ENCODE results near the gene TYROBP. TPM values are rescaled to one million over a fixed set of nuclear protein-coding genes. Genes with fewer than 3 reads are reported as not detected.
"Not testable (repeated sequence)": the region's sequence is repeated elsewhere in the genome, so short reads cannot be mapped to it uniquely, and the experiment has no call there.

TYROBP gene
- total RNA-seq, result not detected

- H3K27ac Mint-ChIP-seq, result peak within 1 kb of the TSS; percentile 28
- H3K36me3 Mint-ChIP-seq, result peaks cover 5% of the 10 kb centered on the region
- peaks cover 34% of the 10 kb centered on the region for H3K4me1 Mint-ChIP-seq (ENCODE audit: low read depth)
- CTCF ChIA-PET, result interaction anchor here (0.6 kb wide), 1 partner anchor 51 kb away, joined by 3 read pairs; no protein-coding TSS in a partner anchor
- no peaks in the 10 kb centered on the region for H3K27me3 Mint-ChIP-seq
- POLR2A ChIA-PET, result no interaction called here
- DNase-seq, result no peak
- H3K4me3 Mint-ChIP-seq, result no peak within 1 kb of the TSS
- intact Hi-C loops (cut with micrococcal nuclease), result no loop called here
- H3K9me3 Mint-ChIP-seq, result no peaks in the 10 kb centered on the region
These were observed at the start of gene TYROBP for GRCh38 chr19:35908010-35908441. Gene TYROBP (minus strand): TSS chr19:35908295. CDS start chr19:35908228, 67 bp downstream.

- intact Hi-C loops (cut with micrococcal nuclease), result loop anchor here (5.0 to 10.0 kb wide), 2 partner anchors 40 to 177 kb away; partner anchors contain the start of gene SDHAF1
- peaks cover 45% of the 10 kb centered on the region for H3K4me1 Mint-ChIP-seq (ENCODE audit: low read depth)
- POLR2A ChIA-PET, result interaction anchor here (0.6 kb wide), 1 partner anchor 61 kb away, joined by 6 read pairs; no protein-coding TSS in a partner anchor
These were observed 49.3 kb upstream of the TYROBP start for GRCh38 chr19:35957411-35957810.

GRCh38 chr19:35955881-35956634 lies 48.0 kb upstream of the TYROBP start:
- peak overlapping the region; percentile 15 for H3K27ac Mint-ChIP-seq
- CTCF ChIA-PET, result no interaction called here

More at GRCh38 chr19:35957411-35957810, 49.3 kb upstream of the TYROBP start:
- DNase-seq, H3K4me3 Mint-ChIP-seq, H3K9me3 Mint-ChIP-seq, H3K27me3 Mint-ChIP-seq, H3K36me3 Mint-ChIP-seq, H3K27ac Mint-ChIP-seq: not testable (repeated sequence)
- CTCF ChIA-PET, result interaction anchor here (0.8 kb wide), 1 partner anchor 263 kb away, joined by 3 read pairs; no protein-coding TSS in a partner anchor

GRCh38 chr19:35949131-35949530 lies 41.0 kb upstream of the TYROBP start:
- intact Hi-C loops (cut with micrococcal nuclease), result no loop called here
- ChIA-PET POLR2A (interaction anchor here (1.9 kb wide), 1 partner anchor 10 kb away, joined by 7 read pairs; no protein-coding TSS in a partner anchor), CTCF (interaction anchor here (1.1 to 1.6 kb wide), 6 partner anchors 14 to 221 kb away, joined by 3 to 4 read pairs (median 3); no protein-coding TSS in a partner anchor)
- no peaks in the 10 kb centered on the region for H3K36me3 Mint-ChIP-seq
- H3K4me3 Mint-ChIP-seq, result no peak overlapping the region
- no peak for DNase-seq
- no peaks in the 10 kb centered on the region for H3K27me3 Mint-ChIP-seq
- H3K27ac Mint-ChIP-seq, result no peak overlapping the region
- H3K4me1 Mint-ChIP-seq (ENCODE audit: low read depth), result peaks cover 32% of the 10 kb centered on the region
- no peaks in the 10 kb centered on the region for H3K9me3 Mint-ChIP-seq

More at GRCh38 chr19:35955881-35956634, 48.0 kb upstream of the TYROBP start:
- Mint-ChIP-seq H3K4me3 (no peak overlapping the region), H3K36me3 (no peaks in the 10 kb centered on the region), H3K27me3 (no peaks in the 10 kb centered on the region), H3K4me1 (ENCODE audit: low read depth) (peaks cover 50% of the 10 kb centered on the region), H3K9me3 (peaks cover 5% of the 10 kb centered on the region)
- POLR2A ChIA-PET, result no interaction called here
- no peak for DNase-seq
- intact Hi-C loops (cut with micrococcal nuclease), result loop anchor here (5.0 to 10.0 kb wide), 2 partner anchors 41 to 179 kb away; partner anchors contain the start of gene SDHAF1

- H3K4me3 Mint-ChIP-seq, result no peak overlapping the region
These were observed 38.1 kb upstream of the TYROBP start for GRCh38 chr19:35946203-35946602.

GRCh38 chr19:35945121-35945790 lies 37.2 kb upstream of the TYROBP start:
- Mint-ChIP-seq H3K27ac (no peak overlapping the region), H3K27me3 (no peaks in the 10 kb centered on the region), H3K4me3 (no peak overlapping the region), H3K9me3 (no peaks in the 10 kb centered on the region), H3K4me1 (ENCODE audit: low read depth) (peaks cover 9% of the 10 kb centered on the region), H3K36me3 (no peaks in the 10 kb centered on the region)
- DNase-seq, result no peak
- intact Hi-C loops (cut with micrococcal nuclease), result no loop called here
- CTCF ChIA-PET, result no interaction called here
- POLR2A ChIA-PET, result no interaction called here

More at GRCh38 chr19:35946203-35946602, 38.1 kb upstream of the TYROBP start:
- Mint-ChIP-seq H3K27me3 (no peaks in the 10 kb centered on the region), H3K9me3 (no peaks in the 10 kb centered on the region), H3K36me3 (no peaks in the 10 kb centered on the region), H3K27ac (no peak overlapping the region), H3K4me1 (ENCODE audit: low read depth) (peaks cover 13% of the 10 kb centered on the region)
- CTCF ChIA-PET, result interaction anchor here (1.0 kb wide), 1 partner anchor 108 kb away, joined by 3 read pairs; the partner anchor contains the start of gene THAP8
- DNase-seq, result no peak
- POLR2A ChIA-PET, result no interaction called here
- intact Hi-C loops (cut with micrococcal nuclease), result no loop called here

GRCh38 chr19:35944556-35944955 lies 36.5 kb upstream of the TYROBP start:
- Mint-ChIP-seq H3K4me3 (no peak overlapping the region), H3K4me1 (ENCODE audit: low read depth) (peaks cover 7% of the 10 kb centered on the region), H3K9me3 (no peaks in the 10 kb centered on the region), H3K27me3 (no peaks in the 10 kb centered on the region), H3K27ac (no peak overlapping the region), H3K36me3 (no peaks in the 10 kb centered on the region)
- ChIA-PET CTCF (no interaction called here), POLR2A (no interaction called here)
- intact Hi-C loops (cut with micrococcal nuclease), result no loop called here
- no peak for DNase-seq

- ChIA-PET POLR2A (interaction anchor here (0.6 kb wide), 1 partner anchor 59 kb away, joined by 3 read pairs; no protein-coding TSS in a partner anchor), CTCF (no interaction called here)
- intact Hi-C loops (cut with micrococcal nuclease), result no loop called here
- peaks cover 7% of the 10 kb centered on the region for H3K4me1 Mint-ChIP-seq (ENCODE audit: low read depth)
- H3K9me3 Mint-ChIP-seq, result no peaks in the 10 kb centered on the region
- DNase-seq, result no peak
- H3K36me3 Mint-ChIP-seq, result peaks cover 3% of the 10 kb centered on the region
- H3K27ac Mint-ChIP-seq, result no peak overlapping the region
- H3K4me3 Mint-ChIP-seq, result no peak overlapping the region
- H3K27me3 Mint-ChIP-seq, result no peaks in the 10 kb centered on the region
These were observed 35.5 kb upstream of the TYROBP start for GRCh38 chr19:35943321-35944301.

GRCh38 chr19:35942235-35942634 lies 34.1 kb upstream of the TYROBP start:
- CTCF ChIA-PET, result no interaction called here
- DNase-seq, result no peak
- Mint-ChIP-seq H3K9me3 (no peaks in the 10 kb centered on the region), H3K27me3 (no peaks in the 10 kb centered on the region), H3K4me3 (no peak overlapping the region), H3K27ac (no peak overlapping the region), H3K36me3 (peaks cover 3% of the 10 kb centered on the region), H3K4me1 (ENCODE audit: low read depth) (peaks cover 17% of the 10 kb centered on the region)
- POLR2A ChIA-PET, result no interaction called here
- intact Hi-C loops (cut with micrococcal nuclease), result no loop called here

- intact Hi-C loops (cut with micrococcal nuclease), result no loop called here
- H3K9me3 Mint-ChIP-seq, result no peaks in the 10 kb centered on the region
- ChIA-PET CTCF (no interaction called here), POLR2A (interaction anchor here (0.7 kb wide), 1 partner anchor 36 kb away, joined by 3 read pairs; no protein-coding TSS in a partner anchor)
- no peaks in the 10 kb centered on the region for H3K27me3 Mint-ChIP-seq
- H3K27ac Mint-ChIP-seq, result no peak overlapping the region
- H3K36me3 Mint-ChIP-seq, result peaks cover 3% of the 10 kb centered on the region
- H3K4me3 Mint-ChIP-seq, result no peak overlapping the region
- peaks cover 23% of the 10 kb centered on the region for H3K4me1 Mint-ChIP-seq (ENCODE audit: low read depth)
- no peak for DNase-seq
These were observed 32.7 kb upstream of the TYROBP start for GRCh38 chr19:35940839-35941238.

GRCh38 chr19:35940078-35940775 lies 32.1 kb upstream of the TYROBP start:
- no peaks in the 10 kb centered on the region for H3K27me3 Mint-ChIP-seq
- peaks cover 3% of the 10 kb centered on the region for H3K36me3 Mint-ChIP-seq
- no peak overlapping the region for H3K4me3 Mint-ChIP-seq
- no peak overlapping the region for H3K27ac Mint-ChIP-seq
- ChIA-PET POLR2A (no interaction called here), CTCF (no interaction called here)
- peaks cover 28% of the 10 kb centered on the region for H3K4me1 Mint-ChIP-seq (ENCODE audit: low read depth)
- intact Hi-C loops (cut with micrococcal nuclease), result no loop called here
- no peak for DNase-seq
- H3K9me3 Mint-ChIP-seq, result no peaks in the 10 kb centered on the region
